ENCODE measurements around the gene RAB18. TPM values are rescaled to one million over a fixed set of nuclear protein-coding genes. Genes with fewer than 3 reads are reported as not detected.

Gene RAB18
- total RNA-seq, 1 experiment from 2014 or later = 71.6 TPM

DNA sequence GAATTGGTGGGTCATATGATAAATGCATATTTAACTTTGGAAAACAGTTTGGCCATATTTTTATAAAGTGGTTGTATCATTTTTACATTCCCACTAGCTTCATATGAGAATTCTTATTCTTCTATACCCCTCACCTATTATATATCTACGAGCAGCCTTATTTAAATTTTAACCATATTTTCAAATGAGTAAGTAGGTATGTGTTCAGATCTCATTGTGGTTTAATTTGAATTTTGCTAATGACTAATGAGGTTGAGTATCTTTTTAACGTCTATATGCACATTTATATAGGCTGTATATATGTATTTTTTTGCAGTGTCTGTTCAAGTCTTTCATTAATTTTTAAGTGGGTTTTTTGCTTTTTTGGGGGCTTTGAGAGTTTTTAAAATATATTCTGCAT lies 14.2 kb downstream of the RAB18 start:
- no peaks in the 10 kb centered on the region for H3K27me3 ChIP-seq (replicated peaks)
- DNase-seq (ENCODE audit: low read depth in 1 of 2, low spot score in 2 of 2) = no peak
- H3K4me1 ChIP-seq (replicated peaks) = peaks cover 8% of the 10 kb centered on the region
- H3K4me3 ChIP-seq = no peak overlapping the region
- H3K27ac ChIP-seq = no peak overlapping the region
- H3K36me3 ChIP-seq = peaks cover 18% of the 10 kb centered on the region
- no peaks in the 10 kb centered on the region for H3K9me3 ChIP-seq (replicated peaks)

DNA sequence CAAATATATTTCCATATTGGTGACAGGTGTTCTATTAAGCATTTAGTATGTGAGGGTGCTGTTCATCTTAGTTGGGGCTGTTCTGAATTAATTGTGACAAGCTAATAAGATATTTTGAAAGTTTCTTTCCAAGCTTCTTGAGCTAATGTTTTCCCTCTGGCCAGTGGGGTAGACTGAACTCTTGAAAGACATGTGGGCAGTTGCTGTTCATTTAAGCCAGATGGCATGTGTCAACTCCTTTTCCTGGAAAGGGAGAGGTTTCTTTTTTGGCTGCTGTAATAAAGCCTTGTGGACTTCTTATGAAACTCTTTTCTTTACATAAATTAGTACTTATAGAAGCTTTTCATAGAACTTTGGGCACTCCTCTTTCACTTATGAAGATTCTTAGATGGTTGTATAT lies 21.7 kb downstream of the RAB18 start:
- Histone ChIP-seq H3K4me3 (no peak overlapping the region), H3K9me3 (replicated peaks) (no peaks in the 10 kb centered on the region), H3K36me3 (no peaks in the 10 kb centered on the region), H3K4me1 (replicated peaks) (no peaks in the 10 kb centered on the region), H3K27me3 (replicated peaks) (no peaks in the 10 kb centered on the region), H3K27ac (no peak overlapping the region)
- no peak for DNase-seq (ENCODE audit: low read depth in 1 of 2, low spot score in 2 of 2)

DNA sequence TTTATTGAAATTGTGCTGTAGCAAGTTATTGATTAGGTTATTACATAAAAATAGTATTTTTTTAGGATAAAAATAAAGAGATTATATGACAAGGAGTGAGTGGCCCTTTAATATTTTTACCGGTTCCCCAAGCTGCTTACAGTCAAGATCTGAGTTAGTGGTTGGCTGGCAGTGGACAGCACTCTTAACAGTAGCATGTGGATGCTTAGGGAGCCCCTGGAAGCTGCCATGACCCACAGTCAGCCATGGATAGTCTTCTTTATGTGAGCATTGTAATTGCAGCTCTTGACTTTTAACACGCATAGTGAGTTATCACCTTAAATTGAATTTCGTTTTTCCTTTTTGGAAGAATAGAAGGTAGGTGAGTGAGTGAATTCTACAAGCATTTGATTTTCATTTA lies 22.1 kb downstream of the RAB18 start:
- DNase-seq (ENCODE audit: low read depth in 1 of 2, low spot score in 2 of 2) = no peak
- no peaks in the 10 kb centered on the region for H3K27me3 ChIP-seq (replicated peaks)
- H3K36me3 ChIP-seq = 0 out of 2 replicates have a peak, but pooled peaks cover under 1% of the 10 kb centered on the region
- no peak overlapping the region for H3K4me3 ChIP-seq
- H3K27ac ChIP-seq = no peak overlapping the region
- H3K4me1 ChIP-seq (replicated peaks) = no peaks in the 10 kb centered on the region
- no peaks in the 10 kb centered on the region for H3K9me3 ChIP-seq (replicated peaks)

DNA sequence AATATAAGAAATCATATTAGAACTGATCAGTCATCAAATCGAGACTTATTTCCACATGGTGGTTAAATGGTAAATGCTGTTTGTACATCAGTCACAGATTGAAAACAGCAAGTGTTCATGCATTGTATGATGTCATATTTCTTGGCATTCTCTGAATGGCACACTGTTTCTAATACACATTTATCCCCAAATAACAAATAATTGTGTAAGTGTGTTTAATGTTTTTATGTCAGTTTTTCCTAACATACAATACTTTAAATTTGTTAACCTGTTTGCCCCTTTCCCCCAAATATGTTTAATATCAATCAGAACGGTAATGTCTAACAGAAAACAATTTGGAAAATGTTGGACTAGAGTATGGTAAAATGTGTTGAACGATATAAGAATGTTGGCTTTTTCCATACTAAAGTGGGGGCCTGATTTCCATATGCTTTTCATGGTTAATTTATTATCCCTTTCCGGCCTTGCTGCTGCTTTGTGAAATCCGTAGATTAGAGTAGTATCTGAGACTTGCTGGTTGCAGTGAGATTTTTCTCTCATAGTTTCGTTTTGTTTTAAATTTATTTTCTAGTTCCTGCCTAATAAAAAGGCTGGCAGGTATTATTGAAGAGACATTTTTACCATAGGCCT lies 23.7 kb downstream of the RAB18 start:
- no peak overlapping the region for H3K27ac ChIP-seq
- H3K27me3 ChIP-seq (replicated peaks) = no peaks in the 10 kb centered on the region
- no peaks in the 10 kb centered on the region for H3K9me3 ChIP-seq (replicated peaks)
- H3K4me1 ChIP-seq (replicated peaks) = no peaks in the 10 kb centered on the region
- 0 out of 2 replicates have a peak, but pooled peaks cover 3% of the 10 kb centered on the region for H3K36me3 ChIP-seq
- no peak overlapping the region for H3K4me3 ChIP-seq
- DNase-seq (ENCODE audit: low read depth in 1 of 2, low spot score in 2 of 2) = no peak

DNA sequence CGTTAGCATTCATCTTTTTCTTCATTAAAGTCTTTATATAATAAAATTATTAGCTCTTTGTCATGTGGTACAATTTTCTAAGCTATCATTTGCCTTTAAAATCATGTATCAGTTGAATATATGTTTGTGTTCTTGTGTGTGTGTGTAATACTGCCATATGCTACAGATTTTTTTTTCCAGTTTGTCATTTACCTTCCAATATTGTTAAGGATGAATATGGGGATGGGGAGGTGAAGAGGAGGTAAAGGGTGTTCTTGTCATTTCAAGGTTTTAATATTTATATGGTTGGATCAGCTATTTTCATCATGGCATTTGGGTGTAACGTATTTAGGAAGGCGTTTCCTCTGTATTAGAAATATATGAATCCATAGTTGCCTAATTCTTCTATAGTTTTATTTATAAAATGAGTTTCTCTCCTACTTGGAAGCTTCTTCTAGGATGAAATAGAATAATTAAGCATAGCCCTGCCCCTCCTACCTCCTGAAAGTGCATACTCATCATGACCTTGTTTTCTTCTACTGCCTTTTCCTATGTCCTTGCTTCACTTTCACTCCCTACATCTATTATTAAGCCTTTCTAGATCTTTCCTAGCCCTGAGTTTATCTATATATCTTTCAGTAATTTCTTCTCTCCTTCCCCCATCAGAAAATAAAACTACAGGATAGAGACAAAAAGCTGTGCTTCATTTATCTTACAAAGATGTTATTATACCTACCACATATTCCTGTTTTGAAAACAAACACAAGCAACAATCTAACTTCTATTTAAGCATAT lies 25.1 kb downstream of the RAB18 start:
- peaks cover 11% of the 10 kb centered on the region for H3K36me3 ChIP-seq
- no peaks in the 10 kb centered on the region for H3K4me1 ChIP-seq (replicated peaks)
- H3K27me3 ChIP-seq (replicated peaks) = no peaks in the 10 kb centered on the region
- no peak overlapping the region for H3K4me3 ChIP-seq
- no peak for DNase-seq (ENCODE audit: low read depth in 1 of 2, low spot score in 2 of 2)
- no peak overlapping the region for H3K27ac ChIP-seq
- H3K9me3 ChIP-seq (replicated peaks) = no peaks in the 10 kb centered on the region

DNA sequence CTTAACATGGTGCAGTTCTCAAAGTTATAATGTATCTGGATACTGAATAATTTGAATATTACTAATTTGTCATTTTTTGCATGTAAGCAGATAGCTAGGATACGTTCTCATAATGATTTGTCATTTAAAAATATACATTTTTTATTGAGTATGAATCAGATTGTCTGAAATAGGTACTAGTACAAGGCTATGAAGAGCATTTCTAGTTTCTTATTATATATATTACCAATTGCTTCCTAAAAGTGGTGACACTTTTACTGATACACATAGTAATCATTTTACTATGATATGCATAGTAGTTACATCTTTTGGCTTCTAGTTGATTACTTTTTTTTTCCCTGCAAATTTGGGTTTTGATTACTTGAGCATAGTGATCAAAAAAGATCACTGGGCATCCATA lies 26.4 kb downstream of the RAB18 start:
- no peak overlapping the region for H3K4me3 ChIP-seq
- H3K27me3 ChIP-seq (replicated peaks) = no peaks in the 10 kb centered on the region
- H3K9me3 ChIP-seq (replicated peaks) = no peaks in the 10 kb centered on the region
- DNase-seq (ENCODE audit: low read depth in 1 of 2, low spot score in 2 of 2) = no peak
- peaks cover 24% of the 10 kb centered on the region for H3K36me3 ChIP-seq
- H3K27ac ChIP-seq = no peak overlapping the region
- no peaks in the 10 kb centered on the region for H3K4me1 ChIP-seq (replicated peaks)

DNA sequence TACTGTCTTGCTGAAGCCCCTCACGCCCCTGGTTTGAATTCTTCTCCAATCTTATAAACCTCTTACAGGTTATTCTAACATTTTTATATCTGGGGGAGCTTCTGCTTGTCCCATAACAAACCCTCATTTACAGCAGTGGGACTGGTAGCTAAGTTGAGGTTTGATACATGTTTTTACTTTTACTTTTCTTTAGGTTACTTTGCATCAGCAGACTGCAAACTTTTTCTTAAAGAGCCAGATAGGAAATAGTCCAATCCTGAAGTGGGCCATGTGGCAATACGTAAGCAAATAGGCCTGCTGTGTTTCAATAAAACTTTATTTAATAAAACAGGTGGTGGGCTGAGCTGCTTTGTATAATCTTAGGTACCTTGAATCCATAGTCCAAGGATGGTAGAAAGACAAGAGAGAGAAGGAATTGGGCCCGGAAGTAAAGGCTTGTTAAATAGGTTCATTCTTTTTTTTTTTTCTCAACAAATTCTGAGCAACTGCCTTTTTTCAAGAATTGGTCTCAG lies 27.3 kb downstream of the RAB18 start:
- Histone ChIP-seq H3K27ac (no peak overlapping the region), H3K4me1 (replicated peaks) (no peaks in the 10 kb centered on the region), H3K27me3 (replicated peaks) (no peaks in the 10 kb centered on the region), H3K4me3 (no peak overlapping the region), H3K36me3 (peaks cover 29% of the 10 kb centered on the region), H3K9me3 (replicated peaks) (no peaks in the 10 kb centered on the region)
- no peak for DNase-seq (ENCODE audit: low read depth in 1 of 2, low spot score in 2 of 2)

DNA sequence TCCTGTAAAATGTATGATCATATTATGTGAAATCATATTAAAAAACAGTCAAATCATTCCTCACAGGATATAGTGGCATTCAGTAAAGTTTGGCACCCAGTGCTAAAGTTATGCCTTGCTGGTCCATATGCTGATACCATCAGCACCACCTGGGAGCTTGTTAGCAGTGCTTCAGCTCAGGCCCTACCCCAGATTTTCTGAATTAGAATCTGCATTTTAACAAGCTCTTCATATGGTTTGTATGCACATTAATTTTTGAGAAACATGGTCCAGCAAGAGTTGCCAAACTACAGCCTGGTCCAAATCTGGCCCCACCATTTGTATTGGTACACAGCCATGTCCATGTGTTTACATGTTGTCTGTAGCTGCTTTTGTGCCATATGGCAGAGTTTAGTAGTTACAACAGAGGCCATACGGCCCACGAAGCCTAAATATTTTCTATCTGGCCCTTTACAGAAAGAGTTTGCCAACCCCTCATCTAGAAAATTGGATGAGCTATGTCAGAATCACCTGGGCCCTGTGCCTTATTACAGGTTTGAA lies 30.1 kb downstream of the RAB18 start:
- no peaks in the 10 kb centered on the region for H3K27me3 ChIP-seq (replicated peaks)
- no peak overlapping the region for H3K27ac ChIP-seq
- no peak for DNase-seq (ENCODE audit: low read depth in 1 of 2, low spot score in 2 of 2)
- H3K4me1 ChIP-seq (replicated peaks) = no peaks in the 10 kb centered on the region
- peaks cover 49% of the 10 kb centered on the region for H3K36me3 ChIP-seq
- no peaks in the 10 kb centered on the region for H3K9me3 ChIP-seq (replicated peaks)
- H3K4me3 ChIP-seq = no peak overlapping the region

DNA sequence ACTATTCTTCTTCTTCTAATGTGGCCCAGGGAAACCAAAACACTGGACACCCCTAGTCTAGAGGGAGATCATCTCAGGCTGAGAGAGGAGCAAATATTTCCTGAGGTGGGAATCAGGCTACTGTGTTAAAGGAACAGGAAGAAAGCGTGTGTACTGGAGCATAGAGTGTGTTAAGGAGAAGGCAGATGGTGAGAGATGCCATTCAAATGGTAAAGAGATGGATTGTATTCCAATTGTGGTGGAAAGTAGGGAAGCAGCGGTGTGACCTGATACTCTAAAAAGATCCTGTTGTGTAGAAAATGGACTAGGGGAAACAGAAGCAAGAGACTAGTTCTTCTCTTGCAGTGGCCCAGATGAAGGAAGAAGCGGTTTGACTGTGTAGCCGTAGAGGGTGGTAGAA lies 31.2 kb downstream of the RAB18 start:
- H3K27ac ChIP-seq = no peak overlapping the region
- no peaks in the 10 kb centered on the region for H3K27me3 ChIP-seq (replicated peaks)
- peaks cover 49% of the 10 kb centered on the region for H3K36me3 ChIP-seq
- no peaks in the 10 kb centered on the region for H3K4me1 ChIP-seq (replicated peaks)
- H3K9me3 ChIP-seq (replicated peaks) = no peaks in the 10 kb centered on the region
- DNase-seq (ENCODE audit: low read depth in 1 of 2, low spot score in 2 of 2) = no peak
- no peak overlapping the region for H3K4me3 ChIP-seq

DNA sequence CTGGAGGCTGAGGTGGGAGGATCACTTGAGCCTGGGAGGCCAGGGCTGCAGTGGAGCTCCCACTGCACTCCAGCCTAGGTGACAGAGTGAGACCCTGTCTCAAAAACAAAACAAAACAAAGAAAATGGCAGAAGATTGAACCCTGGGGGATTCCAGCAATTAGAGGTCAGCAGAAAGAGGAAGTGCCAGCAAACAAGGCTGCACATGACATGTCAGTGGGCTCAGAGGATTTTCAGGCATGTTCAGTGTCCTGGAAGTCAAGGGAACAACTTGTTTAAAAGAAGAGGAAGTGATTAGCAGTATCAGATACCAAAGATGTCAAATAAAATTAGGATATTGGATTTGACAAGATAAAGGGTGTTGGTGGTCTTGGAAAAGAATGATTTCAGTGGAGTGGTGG lies 32.3 kb downstream of the RAB18 start:
- H3K4me1 ChIP-seq (replicated peaks) = no peaks in the 10 kb centered on the region
- H3K27ac ChIP-seq = no peak overlapping the region
- no peak overlapping the region for H3K4me3 ChIP-seq
- DNase-seq (ENCODE audit: low read depth in 1 of 2, low spot score in 2 of 2) = no peak
- peaks cover 47% of the 10 kb centered on the region for H3K36me3 ChIP-seq
- no peaks in the 10 kb centered on the region for H3K27me3 ChIP-seq (replicated peaks)
- no peaks in the 10 kb centered on the region for H3K9me3 ChIP-seq (replicated peaks)

DNA sequence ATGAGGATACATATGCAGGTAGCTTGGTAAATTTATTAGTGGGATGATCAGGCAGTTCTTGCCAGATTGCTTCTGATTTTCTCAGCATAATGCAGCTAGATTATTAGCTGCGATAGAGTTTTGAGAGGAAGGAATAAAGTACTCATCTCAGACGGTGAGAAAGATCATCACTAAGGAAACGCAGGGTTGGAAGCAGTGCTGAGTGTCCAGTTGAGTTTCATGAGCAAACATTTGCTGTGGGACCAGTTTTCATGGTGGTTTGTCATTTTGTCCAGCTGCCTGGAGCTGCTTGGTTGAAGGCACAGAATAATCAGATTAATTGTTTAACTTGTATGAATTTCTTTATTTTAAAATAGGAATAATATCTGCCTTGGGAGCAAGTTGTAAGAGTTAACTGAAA lies 33.1 kb downstream of the RAB18 start:
- Histone ChIP-seq H3K36me3 (peaks cover 50% of the 10 kb centered on the region), H3K9me3 (replicated peaks) (no peaks in the 10 kb centered on the region), H3K27me3 (replicated peaks) (no peaks in the 10 kb centered on the region), H3K4me3 (no peak overlapping the region), H3K27ac (no peak overlapping the region), H3K4me1 (replicated peaks) (no peaks in the 10 kb centered on the region)
- no peak for DNase-seq (ENCODE audit: low read depth in 1 of 2, low spot score in 2 of 2)

DNA sequence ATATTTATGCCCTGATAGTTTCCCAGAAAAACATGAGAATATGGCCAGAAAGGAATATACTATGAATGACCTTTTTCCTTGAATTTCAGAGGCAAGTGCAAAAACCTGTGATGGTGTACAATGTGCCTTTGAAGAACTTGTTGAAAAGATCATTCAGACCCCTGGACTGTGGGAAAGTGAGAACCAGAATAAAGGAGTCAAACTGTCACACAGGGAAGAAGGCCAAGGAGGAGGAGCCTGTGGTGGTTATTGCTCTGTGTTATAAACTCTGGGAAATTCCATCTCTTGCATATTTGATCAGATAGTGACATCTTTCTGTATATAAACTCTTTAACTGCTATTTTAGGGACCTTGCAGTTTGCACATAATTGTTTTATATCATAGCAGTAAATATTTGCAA lies 33.7 kb downstream of the RAB18 start:
- Histone ChIP-seq H3K4me1 (replicated peaks) (no peaks in the 10 kb centered on the region), H3K27ac (no peak overlapping the region), H3K27me3 (replicated peaks) (no peaks in the 10 kb centered on the region), H3K4me3 (no peak overlapping the region), H3K36me3 (peaks cover 52% of the 10 kb centered on the region), H3K9me3 (replicated peaks) (no peaks in the 10 kb centered on the region)
- no peak for DNase-seq (ENCODE audit: low read depth in 1 of 2, low spot score in 2 of 2)

DNA sequence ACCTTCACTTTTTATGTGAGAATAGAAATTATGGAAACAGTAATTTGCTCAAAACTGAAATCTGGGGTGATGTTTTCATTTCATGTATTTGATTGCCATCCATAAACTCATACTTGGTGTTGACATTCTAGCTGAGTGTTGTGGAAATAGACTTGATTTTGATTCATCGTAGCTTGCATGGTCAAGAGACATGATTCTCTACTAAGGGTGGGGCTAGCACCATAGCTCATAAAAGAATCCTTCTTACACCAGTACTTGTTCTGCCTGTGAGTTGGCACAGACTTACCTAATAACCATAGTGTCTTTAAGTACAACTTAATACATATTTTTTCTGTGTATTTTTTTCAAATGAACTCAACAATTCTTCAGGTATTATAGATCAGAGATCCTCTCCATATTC lies 36.6 kb downstream of the RAB18 start:
- DNase-seq (ENCODE audit: low read depth in 1 of 2, low spot score in 2 of 2) = no peak
- no peak overlapping the region for H3K4me3 ChIP-seq
- H3K4me1 ChIP-seq (replicated peaks) = no peaks in the 10 kb centered on the region
- no peaks in the 10 kb centered on the region for H3K9me3 ChIP-seq (replicated peaks)
- H3K36me3 ChIP-seq = peaks cover 32% of the 10 kb centered on the region
- H3K27ac ChIP-seq = no peak overlapping the region
- H3K27me3 ChIP-seq (replicated peaks) = no peaks in the 10 kb centered on the region

All from SJSA1 (cell line).